ENCODE results near the gene PRKCE.

GRCh38 chr2:45984366-45984765 is 332.9 kb downstream of the PRKCE start:
- TF ChIP-seq YY1 (IDR thresholded peaks at IDR 0.05; ENCODE audit: low read depth) (no peak), REST (IDR thresholded peaks at IDR 0.05; ENCODE audit: low read depth, low read length) (no peak), CTCF (IDR thresholded peaks at IDR 0.05) (no peak), TAF1 (IDR thresholded peaks at IDR 0.05; ENCODE audit: borderline replicate concordance, low read depth, low read length) (no peak), USF2 (IDR thresholded peaks at IDR 0.05; ENCODE audit: borderline replicate concordance, low read depth, low read length) (no peak), EP300 (IDR thresholded peaks at IDR 0.05; ENCODE audit: borderline replicate concordance in 1 of 2, low read depth in 1 of 2, low read length in 1 of 2) (no peak), POLR2AphosphoS5 (IDR thresholded peaks at IDR 0.05; ENCODE audit: low read depth, low read length) (no peak), TCF12 (IDR thresholded peaks at IDR 0.05) (no peak)

All from SK-N-SH (cell line).